K562 (cell line): Measurements from ENCODE around the gene HAS3. TPM values are rescaled to one million over a fixed set of nuclear protein-coding genes. Genes with fewer than 3 reads are reported as not detected.

Experiments
- ATAC-seq: fragments of 200-7000 bp; cut with Tn5 transposase; 3 replicates; pipeline ENCODE4 v1.9.1; 2020; ENCODE audit warnings: moderate library complexity
- BruUV-seq: library from RNA; stranded (reverse); fragments of 400-500 nt; replicated peaks from 2 replicates; lab custom pipeline; 2021; lab: Mats Ljungman, UMichigan
- CTCF ChIA-PET: fragments of 300-600 bp; formaldehyde crosslinking; extraction: SDS; loops from one replicate; lab custom pipeline; 2021; ENCODE audit warnings: low intra/inter-chr PET ratio; lab: Yijun Ruan, JAX
- POLR2A ChIA-PET: fragments of 300-600, 350-650 bp; sonication (Branson Sonifier 250); formaldehyde crosslinking; extraction: SDS; loops from one replicate; lab custom pipeline; 2021; ENCODE audit warnings: antibody characterized with exemption, inconsistent platforms; lab: Yijun Ruan, JAX
- DNase-seq, 4 experiments: peaks; one replicate each; pipeline versions ENCODE4 v3.0.0 to v3.0.0-alpha.2; 2011 to 2018; ENCODE audit warnings: low spot score in 3 of 4, mixed read lengths in 3 of 4; ENCODE audit errors: extremely low read depth in 1 of 4
- FAIRE-seq: peaks from 2 replicates; lab custom pipeline; 2011; peaks lifted over from hg19 to GRCh38; lab: Jason Lieb, UNC
- H2AFZ ChIP-seq: 2 replicates; pipeline ENCODE4 v1.6.0; 2011; ENCODE audit warnings: low read depth, low read length, control low read depth, inconsistent platforms
- H3K27ac ChIP-seq: fragments of 200-600 bp; 3 replicates; pipeline ENCODE4 v1.8.0; 2011; ENCODE audit warnings: low read depth, mild to moderate bottlenecking, control low read depth, inconsistent platforms, low read length, moderate library complexity, mixed read lengths; ENCODE audit errors: extremely low read depth
- H3K27me3 ChIP-seq, 2 experiments: fragments of 300-600 bp in 1 of 2; 2 replicates in 1 of 2; 3 replicates in 1 of 2; pipeline versions ENCODE4 v1.6.0 to v1.8.0; 2011; ENCODE audit warnings: inconsistent platforms in 2 of 2, low read length in 2 of 2, mild to moderate bottlenecking in 1 of 2, mixed read lengths in 1 of 2, moderate library complexity in 1 of 2; ENCODE audit not compliant: control insufficient read depth in 2 of 2, insufficient read depth in 2 of 2
- H3K36me3 ChIP-seq: fragments of 300-600 bp; 3 replicates; pipeline ENCODE4 v1.8.0; 2011; ENCODE audit warnings: mild to moderate bottlenecking, low read length, inconsistent platforms; ENCODE audit not compliant: control insufficient read depth, insufficient read depth
- H3K4me1 ChIP-seq, 2 experiments: fragments of 200-600 bp in 1 of 2; replicated peaks in 1 of 2; 2 replicates in 1 of 2; 3 replicates in 1 of 2; pipeline versions ENCODE4 v1.5.1 to v1.8.0; 2011; ENCODE audit warnings: inconsistent platforms in 2 of 2, low read length in 2 of 2, mild to moderate bottlenecking in 1 of 2, mixed read lengths in 1 of 2, moderate library complexity in 1 of 2; ENCODE audit not compliant: control insufficient read depth in 2 of 2, insufficient read depth in 2 of 2
- H3K4me2 ChIP-seq: 2 replicates; pipeline ENCODE4 v1.6.1; 2011; ENCODE audit warnings: low read length, control low read depth, inconsistent platforms, mixed read lengths; ENCODE audit not compliant: insufficient read depth
- H3K4me3 ChIP-seq: fragments of 200-600 bp; sonication (generic), shearing (Covaris generic); 2 replicates; pipeline ENCODE4 v1.5.1; 2016; ENCODE audit warnings: control low read depth, inconsistent platforms
- H3K79me2 ChIP-seq: fragments of 200-600 bp; 3 replicates; pipeline ENCODE4 v1.8.0; 2011; ENCODE audit warnings: low read length, inconsistent platforms; ENCODE audit not compliant: control insufficient read depth, insufficient read depth
- H3K9ac ChIP-seq, 2 experiments: 2 replicates each; pipeline versions ENCODE4 v1.6.0 to v1.6.1; 2011; ENCODE audit warnings: low read depth in 2 of 2, low read length in 2 of 2, control low read depth in 1 of 2, inconsistent platforms in 1 of 2, mild to moderate bottlenecking in 1 of 2, mixed read lengths in 1 of 2; ENCODE audit not compliant: insufficient read depth in 1 of 2
- H3K9me1 ChIP-seq: one replicate; pipeline ENCODE4 v1.6.0; 2011; ENCODE audit warnings: inconsistent platforms, mild to moderate bottlenecking, low read length, moderate library complexity; ENCODE audit not compliant: control insufficient read depth, insufficient read depth
- H3K9me3 ChIP-seq: replicated peaks from 2 replicates; pipeline ENCODE4 v1.5.1; 2011; ENCODE audit warnings: low read depth, low read length, inconsistent platforms; ENCODE audit not compliant: control insufficient read depth, insufficient read depth
- H4K20me1 ChIP-seq: replicated peaks from 2 replicates; pipeline ENCODE4 v1.6.1; 2011; ENCODE audit warnings: low read length, inconsistent platforms, mixed read lengths; ENCODE audit not compliant: control insufficient read depth, insufficient read depth
- BACH1 ChIP-seq: fragments of 200-800 bp; sonication (Bioruptor generic); IDR thresholded peaks from 2 replicates; pipeline ENCODE4 v1.6.1; 2016; ENCODE audit warnings: missing genetic modification characterization, missing compliant biosample characterization
- CBFA2T3 ChIP-seq: fragments of 450-650 bp; IDR thresholded peaks from 2 replicates; pipeline ENCODE4 v1.6.1; 2017
- KDM4B ChIP-seq, 2 experiments: fragments of 450-650 bp in 1 of 2; sonication (generic) in 1 of 2; IDR thresholded peaks; 2 replicates each; pipeline ENCODE4 v1.6.1; 2016 to 2017; ENCODE audit warnings: borderline replicate concordance in 2 of 2, antibody characterized with exemption in 1 of 2, low read depth in 1 of 2, mild to moderate bottlenecking in 1 of 2
- MEF2A ChIP-seq: IDR thresholded peaks from 2 replicates; pipeline ENCODE4 v1.6.1; 2011; ENCODE audit warnings: low read depth, mild to moderate bottlenecking, low read length, moderate library complexity; ENCODE audit not compliant: control insufficient read depth
- RAD21 ChIP-seq, 2 experiments: fragments of 250-450 bp in 1 of 2; fragments of 450-650 bp in 1 of 2; sonication (Bioruptor Pico) in 1 of 2; formaldehyde crosslinking in 1 of 2; IDR thresholded peaks in 1 of 2; conservative IDR thresholded peaks in 1 of 2; 2 replicates each; pipeline versions ENCODE4 v1.4.0 to v1.8.0; 2020 to 2022; ENCODE audit warnings: mild to moderate bottlenecking in 2 of 2, moderate library complexity in 1 of 2
- RBFOX2 ChIP-seq: fragments of 200-400 bp; formaldehyde crosslinking; IDR thresholded peaks from 2 replicates; pipeline ENCODE4 v1.6.1; 2017; ENCODE audit warnings: low read depth, mild to moderate bottlenecking, low read length, moderate library complexity
- REST ChIP-seq, 2 experiments: fragments of 450-650 bp; formaldehyde crosslinking in 1 of 2; IDR thresholded peaks; 2 replicates each; pipeline versions ENCODE4 v1.4.0 to v1.6.1; 2014 to 2020; ENCODE audit warnings: mild to moderate bottlenecking in 2 of 2, borderline replicate concordance in 1 of 2, low read depth in 1 of 2
- SMC3 ChIP-seq: conservative IDR thresholded peaks from 2 replicates; pipeline ENCODE4 v1.6.1; 2011; ENCODE audit warnings: low read depth, low read length, improper control_type of control experiment; ENCODE audit not compliant: insufficient read depth
- STAG1 ChIP-seq: sonication (generic); formaldehyde crosslinking; IDR thresholded peaks from 2 replicates; pipeline ENCODE4 v1.5.0; 2020; ENCODE audit warnings: missing genetic modification reagents, borderline replicate concordance
- ZBTB9 ChIP-seq: fragments of 450-650 bp; formaldehyde crosslinking; IDR thresholded peaks from 2 replicates; pipeline ENCODE4 v1.4.0; 2020; ENCODE audit warnings: mild to moderate bottlenecking, moderate library complexity
- ZNF140 ChIP-seq: fragments of 250-450 bp; sonication (Bioruptor Pico); IDR thresholded peaks from 2 replicates; pipeline ENCODE4 v1.8.0; 2021; ENCODE audit warnings: moderate library complexity, mild to moderate bottlenecking, inconsistent platforms
- ZZZ3 ChIP-seq: fragments of 450-650 bp; IDR thresholded peaks from 2 replicates; pipeline ENCODE4 v1.6.1; 2016; ENCODE audit warnings: antibody characterized with exemption, mild to moderate bottlenecking, moderate library complexity
- WGBS: fragments of 100-300 bp; shearing (Covaris generic); methylation state at CpG from one replicate; pipeline ENCODE4 v1.1.6; 2016; ENCODE audit warnings: low coverage, mixed read lengths; ENCODE audit not compliant: insufficient coverage; ENCODE audit errors: missing lambda C conversion rate; 5-methylcytosine and 5-hydroxymethylcytosine counted together
- in situ Hi-C: fragments of 300-500 bp; cut with MboI; formaldehyde crosslinking; loops from 4 replicates; pipeline ENCODE4 v1.15.0; 2018; ENCODE audit warnings: inconsistent platforms, mixed read lengths
- intact Hi-C: fragments of 100-400 bp; cut with micrococcal nuclease; formaldehyde crosslinking; loops from 2 replicates; pipeline ENCODE4 v1.14.2; 2022
- polyA plus RNA-seq, 8 experiments: library from polyadenylated mRNA; depleted of rRNA in 4 of 8; stranded (reverse) in 5 of 8; unstranded in 3 of 8; fragments of >200 nt; fragmentation: Nextera tagmentation in 2 of 8; fragmentation: Illumina TruSeq in 1 of 8; extraction: Ambion mirVana in 2 of 8; extraction: Trizol in 1 of 8; gene quantifications; 2 replicates each; pipeline versions ENCODE4 v1.2.1 to v1.2.3, GENCODE V29; 2011 to 2014; ENCODE audit warnings: inconsistent platforms in 1 of 8, missing spikeins in 1 of 8
- total RNA-seq, 7 experiments: library from RNA; depleted of rRNA in 6 of 7; stranded (reverse); fragments of >200 nt in 6 of 7; fragmentation: Illumina TruSeq in 2 of 7; extraction: Trizol in 2 of 7; gene quantifications; 2 replicates each; pipeline versions ENCODE4 v1.2.1 to v1.2.3, GENCODE V29; 2011 to 2021; ENCODE audit warnings: low replicate concordance in 1 of 7

Gene HAS3
- total and polyA plus RNA-seq, 9 of the 15 experiments (the other 6 are each of a cell fraction or from before 2014, with no cell fraction given), result 0.04 to 0.33 (median 0.13) TPM; not detected in 1

GRCh38 chr16:69123910-69124309 is 18.5 kb downstream of the HAS3 start:
- intact Hi-C loops, result loop anchor here (5.0 to 10.0 kb wide), 2 partner anchors 277 to 419 kb away; no protein-coding TSS in a partner anchor
- H4K20me1 ChIP-seq, result peaks cover 3% of the 10 kb centered on the region; the same call in 1 of the 2 replicates
- no peaks in the 10 kb centered on the region for H3K9me3 ChIP-seq
- H3K9me1 ChIP-seq, result no peaks in the 10 kb centered on the region
- ATAC-seq (peak; percentile 79), DNase-seq (peak; percentile 39 to 80 (median 44)), FAIRE-seq (peak; percentile 79)
- H3K27ac ChIP-seq, result no peak overlapping the region
- peaks cover 45% of the 10 kb centered on the region for H3K79me2 ChIP-seq
- in situ Hi-C loops, result loop anchor here (5.0 kb wide), 1 partner anchor 222 kb away; no protein-coding TSS in a partner anchor
- CTCF ChIA-PET, result interaction anchor here (0.5 to 2.5 kb wide), 12 partner anchors 12 to 746 kb away, joined by 3 to 14 read pairs (median 4); no protein-coding TSS in a partner anchor
- no peak overlapping the region for H3K4me2 ChIP-seq
- H3K9ac ChIP-seq, result no peak overlapping the region
- no peaks in the 10 kb centered on the region for H3K27me3 ChIP-seq
- POLR2A ChIA-PET, result interaction anchor here (0.6 to 1.3 kb wide), 5 partner anchors 9 to 219 kb away, joined by 3 to 5 read pairs (median 4); partner anchors contain the start of genes CHTF8 and UTP4
- WGBS, result 84% methylated on average over 3 of the region's 3 CpGs
- no peak overlapping the region for H2AFZ ChIP-seq
- peaks cover 63% of the 10 kb centered on the region for H3K36me3 ChIP-seq
- peaks cover 0 to 4% of the 10 kb centered on the region in 2 experiments; a peak in 2 of 5 replicates for H3K4me1 ChIP-seq
- no TSS peak for BruUV-seq
- no peak overlapping the region for H3K4me3 ChIP-seq
- no peak for TF ChIP-seq RBFOX2
- no peak for TF ChIP-seq MEF2A
- TF ChIP-seq RAD21 (CRISPR knock-in tag; conservative IDR thresholded peaks at IDR 0.05 in 1 of 2, IDR thresholded peaks at IDR 0.05 in 1 of 2), result peak; percentile 42 to 67
- peak; percentile 65; the same call in 1 of the 2 replicates for TF ChIP-seq REST (IDR thresholded peaks at IDR 0.05; ENCODE audit: borderline replicate concordance)
- TF ChIP-seq REST (CRISPR knock-in tag; IDR thresholded peaks at IDR 0.05; ENCODE audit: low read depth), result no peak
- no peak for TF ChIP-seq ZZZ3
- TF ChIP-seq CBFA2T3, result no peak
- no peak for TF ChIP-seq BACH1 (tag)
- TF ChIP-seq SMC3, result peak; percentile 69
- no peak for TF ChIP-seq ZNF140 (CRISPR knock-in tag)
- TF ChIP-seq STAG1 (CRISPR knock-in tag), result peak; percentile 13; the same call in 1 of the 2 replicates
- no peak for TF ChIP-seq KDM4B (IDR thresholded peaks at IDR 0.05; ENCODE audit: borderline replicate concordance in 2 of 2, low read depth in 1 of 2)
- TF ChIP-seq ZBTB9 (CRISPR knock-in tag), result no peak
